Epithelial cell of proximal tubule (primary cell): ENCODE results near the gene TXNDC16. TPM values are rescaled to one million over a fixed set of nuclear protein-coding genes. Genes with fewer than 3 reads are reported as not detected.
A peak's percentile ranks its signal among the peaks of the same experiment; 100 is the strongest.

Experiments used
- DNase-seq: peaks from one replicate; pipeline ENCODE4 v3.0.0-alpha.2; 2011; ENCODE audit warnings: low read depth
- H3K4me3 ChIP-seq: 2 replicates; pipeline ENCODE4 v1.5.1; 2011; ENCODE audit warnings: low read depth, mild to moderate bottlenecking, low read length
- total RNA-seq: library from RNA; depleted of rRNA; stranded (reverse); fragments of >200 nt; gene quantifications from 2 replicates; pipeline ENCODE4 v1.2.3, GENCODE V29; 2015
- TF ChIP-seq, protein P1 (sequence below): conservative IDR thresholded peaks from 2 replicates; pipeline ENCODE4 v1.5.1; 2012; ENCODE audit warnings: low read depth, mild to moderate bottlenecking, low read length

TXNDC16 gene
- total RNA-seq, 1 donor from 2014 or later = 6.7 TPM

DNA sequence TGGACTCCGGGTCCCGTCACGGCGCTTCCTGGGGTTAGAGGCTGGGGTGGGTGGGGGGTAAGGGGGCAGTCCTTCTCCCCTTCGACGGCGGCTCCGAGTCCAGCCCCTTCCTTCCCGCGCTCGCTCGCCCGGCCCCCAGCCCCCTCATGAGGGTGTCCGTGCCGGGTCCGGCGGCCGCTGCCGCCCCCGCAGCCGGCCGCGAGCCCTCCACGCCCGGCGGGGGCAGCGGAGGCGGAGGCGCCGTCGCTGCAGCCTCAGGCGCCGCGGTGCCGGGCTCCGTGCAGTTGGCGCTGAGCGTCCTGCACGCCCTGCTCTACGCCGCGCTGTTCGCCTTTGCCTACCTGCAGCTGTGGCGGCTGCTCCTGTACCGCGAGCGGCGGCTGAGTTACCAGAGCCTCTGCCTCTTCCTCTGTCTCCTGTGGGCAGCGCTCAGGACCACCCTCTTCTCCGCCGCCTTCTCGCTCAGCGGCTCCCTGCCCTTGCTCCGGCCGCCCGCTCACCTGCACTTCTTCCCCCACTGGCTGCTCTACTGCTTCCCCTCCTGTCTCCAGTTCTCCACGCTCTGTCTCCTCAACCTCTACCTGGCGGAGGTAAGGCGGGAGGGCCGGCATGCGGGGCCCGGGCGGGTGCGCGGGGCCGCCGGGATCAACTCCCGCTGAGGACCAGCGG lies 831 bp upstream of the TXNDC16 start:
- DNase-seq = no peak
- H3K4me3 ChIP-seq = peak overlapping the region; percentile 61
- TF ChIP-seq, protein P1, sequence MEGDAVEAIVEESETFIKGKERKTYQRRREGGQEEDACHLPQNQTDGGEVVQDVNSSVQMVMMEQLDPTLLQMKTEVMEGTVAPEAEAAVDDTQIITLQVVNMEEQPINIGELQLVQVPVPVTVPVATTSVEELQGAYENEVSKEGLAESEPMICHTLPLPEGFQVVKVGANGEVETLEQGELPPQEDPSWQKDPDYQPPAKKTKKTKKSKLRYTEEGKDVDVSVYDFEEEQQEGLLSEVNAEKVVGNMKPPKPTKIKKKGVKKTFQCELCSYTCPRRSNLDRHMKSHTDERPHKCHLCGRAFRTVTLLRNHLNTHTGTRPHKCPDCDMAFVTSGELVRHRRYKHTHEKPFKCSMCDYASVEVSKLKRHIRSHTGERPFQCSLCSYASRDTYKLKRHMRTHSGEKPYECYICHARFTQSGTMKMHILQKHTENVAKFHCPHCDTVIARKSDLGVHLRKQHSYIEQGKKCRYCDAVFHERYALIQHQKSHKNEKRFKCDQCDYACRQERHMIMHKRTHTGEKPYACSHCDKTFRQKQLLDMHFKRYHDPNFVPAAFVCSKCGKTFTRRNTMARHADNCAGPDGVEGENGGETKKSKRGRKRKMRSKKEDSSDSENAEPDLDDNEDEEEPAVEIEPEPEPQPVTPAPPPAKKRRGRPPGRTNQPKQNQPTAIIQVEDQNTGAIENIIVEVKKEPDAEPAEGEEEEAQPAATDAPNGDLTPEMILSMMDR = no peak

DNA sequence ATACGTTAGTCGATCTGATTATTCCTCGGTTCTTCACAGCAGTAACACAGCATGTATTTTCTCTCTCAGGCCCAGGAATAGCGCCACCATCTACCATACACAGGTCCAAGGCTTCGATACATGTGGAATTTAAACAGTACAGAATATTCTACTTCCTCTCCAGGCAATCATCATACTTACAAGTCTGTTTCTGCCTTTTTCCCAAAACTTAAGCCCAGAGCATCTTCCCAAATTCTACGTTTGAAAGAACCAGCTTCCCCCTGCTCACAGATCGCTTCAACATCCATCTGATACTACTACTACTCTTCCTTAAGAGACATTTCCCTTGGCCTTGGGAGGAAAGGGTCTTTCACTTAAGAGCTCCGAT lies 626 bp downstream of the TXNDC16 start:
- DNase-seq = no peak
- TF ChIP-seq, protein P1 = peak; percentile 51
- peak overlapping the region; percentile 77 for H3K4me3 ChIP-seq

GRCh38 chr14:52551205-52551604 lies 1.1 kb downstream of the TXNDC16 start:
- no peak for DNase-seq
- H3K4me3 ChIP-seq = peak overlapping the region; percentile 77
- TF ChIP-seq, protein P1 = no peak

DNA sequence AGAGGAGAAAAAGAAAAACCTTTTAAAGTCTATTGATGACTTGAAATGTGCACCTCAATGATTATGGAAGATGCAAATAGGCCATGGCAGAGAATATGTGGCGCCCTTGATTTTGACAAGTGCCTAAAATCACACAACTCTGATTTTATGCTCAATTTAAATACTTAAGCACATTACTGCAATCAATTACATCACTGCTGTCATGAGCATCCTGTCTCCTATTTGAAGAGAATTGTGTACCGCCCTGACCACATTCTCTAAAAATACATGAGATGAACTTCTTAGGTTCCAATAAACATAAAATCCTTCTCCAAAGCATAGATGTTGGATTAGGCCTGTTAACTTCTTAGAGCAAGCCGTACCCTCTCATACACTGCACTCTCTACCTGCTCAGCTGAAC lies 1.6 kb downstream of the TXNDC16 start:
- no peak for DNase-seq
- no peak overlapping the region for H3K4me3 ChIP-seq
- TF ChIP-seq, protein P1 = no peak

DNA sequence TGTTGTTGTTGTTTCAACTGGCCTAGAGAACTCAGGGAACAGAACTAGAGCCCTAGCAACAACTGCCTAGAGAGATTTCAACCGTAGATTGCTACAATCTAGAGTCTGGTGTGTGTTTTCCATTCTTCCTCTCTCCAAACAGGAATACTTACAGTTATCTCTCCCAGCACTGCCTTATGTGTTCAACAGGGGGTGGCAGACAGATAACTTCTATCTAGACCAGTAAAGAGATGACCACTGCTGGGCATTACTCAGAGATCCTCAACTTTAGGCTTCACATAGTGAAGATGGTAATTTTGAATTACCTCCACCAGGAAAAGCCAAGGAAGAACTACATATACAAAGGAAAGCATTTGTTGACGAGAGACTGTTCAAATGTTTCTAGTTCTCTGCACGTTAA lies 4.8 kb downstream of the TXNDC16 start:
- no peak overlapping the region for H3K4me3 ChIP-seq
- DNase-seq = no peak
- TF ChIP-seq, protein P1 = no peak

- H3K4me3 ChIP-seq = no peak overlapping the region
- TF ChIP-seq, protein P1 = no peak
- no peak for DNase-seq
Measured at GRCh38 chr14:52547027-52547426, 5.3 kb downstream of the TXNDC16 start.

- TF ChIP-seq, protein P1 = no peak
- H3K4me3 ChIP-seq = no peak overlapping the region
- no peak for DNase-seq
Measured at GRCh38 chr14:52546318-52546670, 6.0 kb downstream of the TXNDC16 start.
